Measurements from ENCODE around the gene MGST3.
"Not testable (repeated sequence)": the region's sequence is repeated elsewhere in the genome, so short reads cannot be mapped to it uniquely, and the experiment has no call there.

The MGST3 gene

GRCh38 chr1:165637427-165637826 lies 6.4 kb downstream of the MGST3 start:
- peaks cover 5% of the 10 kb centered on the region for H3K79me2 ChIP-seq (ENCODE audit: insufficient read depth, low read length)
- no peak overlapping the region for H3K4me2 ChIP-seq (ENCODE audit: low read depth, low read length, poor library complexity, severe bottlenecking)
- H3K9ac ChIP-seq (ENCODE audit: low read depth, low read length, poor library complexity, severe bottlenecking): no peak overlapping the region

GRCh38 chr1:165638211-165638610 lies 7.2 kb downstream of the MGST3 start:
- not testable (repeated sequence) for H3K79me2 ChIP-seq (ENCODE audit: insufficient read depth, low read length); H3K9me2 ChIP-seq (replicated peaks; ENCODE audit: low read depth, low read length); H3K9me3 ChIP-seq (ENCODE audit: insufficient read depth, low read depth, low read length); H3F3A ChIP-seq (ENCODE audit: low read depth); H3K4me2 ChIP-seq (ENCODE audit: low read depth, low read length, poor library complexity, severe bottlenecking); H4K20me1 ChIP-seq (ENCODE audit: insufficient read depth, low read length, poor library complexity, severe bottlenecking); H3K36me3 ChIP-seq (ENCODE audit: insufficient read depth, low read length); H3K27me3 ChIP-seq (ENCODE audit: insufficient read depth, low read length, poor library complexity, severe bottlenecking); H3K4me3 ChIP-seq (ENCODE audit: low read length, poor library complexity, severe bottlenecking); H3K9ac ChIP-seq (ENCODE audit: low read depth, low read length, poor library complexity, severe bottlenecking); H2AFZ ChIP-seq (ENCODE audit: low read length)
- H3K4me1 ChIP-seq (ENCODE audit: insufficient read depth, low read length, poor library complexity, severe bottlenecking): peaks cover 23% of the 10 kb centered on the region

More at GRCh38 chr1:165637427-165637826, 6.4 kb downstream of the MGST3 start:
- Histone ChIP-seq H3K9me2 (replicated peaks; ENCODE audit: low read depth, low read length) (no peaks in the 10 kb centered on the region), H4K20me1 (ENCODE audit: insufficient read depth, low read length, poor library complexity, severe bottlenecking) (no peaks in the 10 kb centered on the region), H2AFZ (ENCODE audit: low read length) (no peak overlapping the region), H3K36me3 (ENCODE audit: insufficient read depth, low read length) (no peaks in the 10 kb centered on the region), H3K9me3 (ENCODE audit: insufficient read depth, low read depth, low read length) (no peaks in the 10 kb centered on the region), H3K4me3 (ENCODE audit: low read length, poor library complexity, severe bottlenecking) (no peak overlapping the region), H3K27me3 (ENCODE audit: insufficient read depth, low read length, poor library complexity, severe bottlenecking) (no peaks in the 10 kb centered on the region), H3K4me1 (ENCODE audit: insufficient read depth, low read length, poor library complexity, severe bottlenecking) (peaks cover 30% of the 10 kb centered on the region), H3F3A (ENCODE audit: low read depth) (no peaks in the 10 kb centered on the region)
- TF ChIP-seq EZH2phosphoT487 (IDR thresholded peaks at IDR 0.05; ENCODE audit: borderline replicate concordance) (no peak), CTCF (conservative IDR thresholded peaks at IDR 0.05; ENCODE audit: low read length) (no peak)

- H3K4me3 ChIP-seq (ENCODE audit: low read length, poor library complexity, severe bottlenecking): no peak overlapping the region
- H3F3A ChIP-seq (ENCODE audit: low read depth): no peaks in the 10 kb centered on the region
- H3K4me1 ChIP-seq (ENCODE audit: insufficient read depth, low read length, poor library complexity, severe bottlenecking): peaks cover 11% of the 10 kb centered on the region
- no peak overlapping the region for H2AFZ ChIP-seq (ENCODE audit: low read length)
- no peaks in the 10 kb centered on the region for H3K27me3 ChIP-seq (ENCODE audit: insufficient read depth, low read length, poor library complexity, severe bottlenecking)
- no peaks in the 10 kb centered on the region for H3K9me3 ChIP-seq (ENCODE audit: insufficient read depth, low read depth, low read length)
- H4K20me1 ChIP-seq (ENCODE audit: insufficient read depth, low read length, poor library complexity, severe bottlenecking): no peaks in the 10 kb centered on the region
- H3K4me2 ChIP-seq (ENCODE audit: low read depth, low read length, poor library complexity, severe bottlenecking): no peak overlapping the region
- no peak overlapping the region for H3K9ac ChIP-seq (ENCODE audit: low read depth, low read length, poor library complexity, severe bottlenecking)
- no peaks in the 10 kb centered on the region for H3K36me3 ChIP-seq (ENCODE audit: insufficient read depth, low read length)
- no peaks in the 10 kb centered on the region for H3K9me2 ChIP-seq (replicated peaks; ENCODE audit: low read depth, low read length)
- TF ChIP-seq CTCF (conservative IDR thresholded peaks at IDR 0.05; ENCODE audit: low read length) (no peak), EZH2phosphoT487 (IDR thresholded peaks at IDR 0.05; ENCODE audit: borderline replicate concordance) (no peak)
- no peaks in the 10 kb centered on the region; the same call in 1 of the 2 replicates for H3K79me2 ChIP-seq (ENCODE audit: insufficient read depth, low read length)
These were observed 9.0 kb downstream of the MGST3 start for GRCh38 chr1:165639821-165640623.
